ENCODE data around the gene GOLGA7B.
"Not testable (repeated sequence)": the region's sequence is repeated elsewhere in the genome, so short reads cannot be mapped to it uniquely, and the experiment has no call there.

Gene GOLGA7B

GRCh38 chr10:97842656-97843280 lies 6.9 kb upstream of the GOLGA7B start:
- Histone ChIP-seq H3F3A (ENCODE audit: control insufficient read depth, insufficient read depth) (no peaks in the 10 kb centered on the region), H4K20me1 (ENCODE audit: control insufficient read depth, insufficient read depth, low read depth, low read length) (no peaks in the 10 kb centered on the region), H3K9me3 (ENCODE audit: control insufficient read depth, insufficient read depth, low read length) (no peaks in the 10 kb centered on the region), H3K9me2 (replicated peaks; ENCODE audit: control insufficient read depth, low read length) (no peaks in the 10 kb centered on the region), H3K79me2 (ENCODE audit: control insufficient read depth, low read length) (no peaks in the 10 kb centered on the region), H3K4me1 (ENCODE audit: control insufficient read depth, low read length) (no peaks in the 10 kb centered on the region), H3K4me3 (ENCODE audit: low read length) (no peak overlapping the region), H3K4me2 (ENCODE audit: low read length) (no peak overlapping the region), H3K27ac (ENCODE audit: low read depth, low read length) (no peak overlapping the region), H3K36me3 (ENCODE audit: control insufficient read depth, low read length) (no peaks in the 10 kb centered on the region), H3K27me3 (ENCODE audit: control insufficient read depth, low read length) (peaks cover 16% of the 10 kb centered on the region)
- no peak for TF ChIP-seq EZH2phosphoT487 (IDR thresholded peaks at IDR 0.05; ENCODE audit: borderline replicate concordance, low read length)
- TF ChIP-seq, protein P1, sequence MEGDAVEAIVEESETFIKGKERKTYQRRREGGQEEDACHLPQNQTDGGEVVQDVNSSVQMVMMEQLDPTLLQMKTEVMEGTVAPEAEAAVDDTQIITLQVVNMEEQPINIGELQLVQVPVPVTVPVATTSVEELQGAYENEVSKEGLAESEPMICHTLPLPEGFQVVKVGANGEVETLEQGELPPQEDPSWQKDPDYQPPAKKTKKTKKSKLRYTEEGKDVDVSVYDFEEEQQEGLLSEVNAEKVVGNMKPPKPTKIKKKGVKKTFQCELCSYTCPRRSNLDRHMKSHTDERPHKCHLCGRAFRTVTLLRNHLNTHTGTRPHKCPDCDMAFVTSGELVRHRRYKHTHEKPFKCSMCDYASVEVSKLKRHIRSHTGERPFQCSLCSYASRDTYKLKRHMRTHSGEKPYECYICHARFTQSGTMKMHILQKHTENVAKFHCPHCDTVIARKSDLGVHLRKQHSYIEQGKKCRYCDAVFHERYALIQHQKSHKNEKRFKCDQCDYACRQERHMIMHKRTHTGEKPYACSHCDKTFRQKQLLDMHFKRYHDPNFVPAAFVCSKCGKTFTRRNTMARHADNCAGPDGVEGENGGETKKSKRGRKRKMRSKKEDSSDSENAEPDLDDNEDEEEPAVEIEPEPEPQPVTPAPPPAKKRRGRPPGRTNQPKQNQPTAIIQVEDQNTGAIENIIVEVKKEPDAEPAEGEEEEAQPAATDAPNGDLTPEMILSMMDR (IDR thresholded peaks at IDR 0.05; ENCODE audit: low read depth, low read length, poor library complexity, severe bottlenecking) = no peak

GRCh38 chr10:97843281-97843671 lies 6.4 kb upstream of the GOLGA7B start:
- Histone ChIP-seq H3F3A (ENCODE audit: control insufficient read depth, insufficient read depth) (no peaks in the 10 kb centered on the region), H3K4me3 (ENCODE audit: low read length) (no peak overlapping the region), H3K4me2 (ENCODE audit: low read length) (no peak overlapping the region), H3K27ac (ENCODE audit: low read depth, low read length) (no peak overlapping the region), H3K79me2 (ENCODE audit: control insufficient read depth, low read length) (no peaks in the 10 kb centered on the region), H3K27me3 (ENCODE audit: control insufficient read depth, low read length) (peaks cover 13% of the 10 kb centered on the region), H4K20me1 (ENCODE audit: control insufficient read depth, insufficient read depth, low read depth, low read length) (no peaks in the 10 kb centered on the region), H3K4me1 (ENCODE audit: control insufficient read depth, low read length) (no peaks in the 10 kb centered on the region), H3K36me3 (ENCODE audit: control insufficient read depth, low read length) (no peaks in the 10 kb centered on the region), H3K9me2 (replicated peaks; ENCODE audit: control insufficient read depth, low read length) (no peaks in the 10 kb centered on the region), H3K9me3 (ENCODE audit: control insufficient read depth, insufficient read depth, low read length) (no peaks in the 10 kb centered on the region)
- no peak for TF ChIP-seq EZH2phosphoT487 (IDR thresholded peaks at IDR 0.05; ENCODE audit: borderline replicate concordance, low read length)
- TF ChIP-seq, protein P1 (IDR thresholded peaks at IDR 0.05; ENCODE audit: low read depth, low read length, poor library complexity, severe bottlenecking) = no peak

DNA sequence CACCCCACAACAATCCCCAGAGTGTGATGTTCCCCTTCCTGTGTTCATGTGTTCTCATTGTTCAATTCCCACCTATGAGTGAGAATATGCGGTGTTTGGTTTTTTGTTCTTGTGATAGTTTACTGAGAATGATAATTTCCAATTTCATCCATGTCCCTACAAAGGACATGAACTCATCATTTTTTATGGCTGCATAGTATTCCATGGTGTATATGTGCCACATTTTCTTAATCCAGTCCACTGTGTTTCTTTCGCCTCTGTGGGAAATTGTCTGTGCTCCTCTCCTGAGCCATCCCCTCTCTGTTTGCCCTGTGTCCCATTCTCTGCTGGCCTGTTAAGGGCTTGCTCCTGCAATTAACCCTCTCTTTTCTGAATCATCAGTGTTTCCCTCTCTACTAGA lies 5.7 kb upstream of the GOLGA7B start:
- not testable (repeated sequence) for H3K4me1 ChIP-seq (ENCODE audit: control insufficient read depth, low read length); H3K9me3 ChIP-seq (ENCODE audit: control insufficient read depth, insufficient read depth, low read length); H3K4me2 ChIP-seq (ENCODE audit: low read length); H3K27ac ChIP-seq (ENCODE audit: low read depth, low read length); H3K79me2 ChIP-seq (ENCODE audit: control insufficient read depth, low read length); H3K9me2 ChIP-seq (replicated peaks; ENCODE audit: control insufficient read depth, low read length); H3K4me3 ChIP-seq (ENCODE audit: low read length); H3K36me3 ChIP-seq (ENCODE audit: control insufficient read depth, low read length); H3F3A ChIP-seq (ENCODE audit: control insufficient read depth, insufficient read depth); H4K20me1 ChIP-seq (ENCODE audit: control insufficient read depth, insufficient read depth, low read depth, low read length)
- H3K27me3 ChIP-seq (ENCODE audit: control insufficient read depth, low read length) = peaks cover 13% of the 10 kb centered on the region

- Histone ChIP-seq H3K9me3 (ENCODE audit: control insufficient read depth, insufficient read depth, low read length) (no peaks in the 10 kb centered on the region), H3K4me3 (ENCODE audit: low read length) (no peak overlapping the region), H4K20me1 (ENCODE audit: control insufficient read depth, insufficient read depth, low read depth, low read length) (no peaks in the 10 kb centered on the region), H3K4me1 (ENCODE audit: control insufficient read depth, low read length) (peaks cover 4% of the 10 kb centered on the region), H3F3A (ENCODE audit: control insufficient read depth, insufficient read depth) (no peaks in the 10 kb centered on the region), H3K27ac (ENCODE audit: low read depth, low read length) (no peak overlapping the region), H3K36me3 (ENCODE audit: control insufficient read depth, low read length) (no peaks in the 10 kb centered on the region), H3K79me2 (ENCODE audit: control insufficient read depth, low read length) (no peaks in the 10 kb centered on the region), H3K9me2 (replicated peaks; ENCODE audit: control insufficient read depth, low read length) (no peaks in the 10 kb centered on the region), H3K27me3 (ENCODE audit: control insufficient read depth, low read length) (peaks cover 16% of the 10 kb centered on the region), H3K4me2 (ENCODE audit: low read length) (no peak overlapping the region)
- TF ChIP-seq, protein P1 (IDR thresholded peaks at IDR 0.05; ENCODE audit: low read depth, low read length, poor library complexity, severe bottlenecking) = no peak
- no peak for TF ChIP-seq EZH2phosphoT487 (IDR thresholded peaks at IDR 0.05; ENCODE audit: borderline replicate concordance, low read length)
Measured at GRCh38 chr10:97844678-97845077, 5.0 kb upstream of the GOLGA7B start.

Data from DOHH2 (cell line).